Measurements from ENCODE around the gene NEDD9.

Gene NEDD9

GRCh38 chr6:11185204-11185842 is 47.1 kb downstream of the NEDD9 start:
- TF ChIP-seq GATA2 (IDR thresholded peaks at IDR 0.05; ENCODE audit: low read depth, low read length) (no peak), GATA3 (IDR thresholded peaks at IDR 0.05; ENCODE audit: low read depth, low read length) (no peak)

GRCh38 chr6:11183761-11184362 is 48.6 kb downstream of the NEDD9 start:
- TF ChIP-seq GATA2 (IDR thresholded peaks at IDR 0.05; ENCODE audit: low read depth, low read length) (no peak), GATA3 (IDR thresholded peaks at IDR 0.05; ENCODE audit: low read depth, low read length) (no peak)

GRCh38 chr6:11181478-11182136 is 50.9 kb downstream of the NEDD9 start:
- TF ChIP-seq GATA3 (IDR thresholded peaks at IDR 0.05; ENCODE audit: low read depth, low read length) (no peak), GATA2 (IDR thresholded peaks at IDR 0.05; ENCODE audit: low read depth, low read length) (no peak)

GRCh38 chr6:11179419-11180202 is 52.9 kb downstream of the NEDD9 start:
- TF ChIP-seq GATA3 (IDR thresholded peaks at IDR 0.05; ENCODE audit: low read depth, low read length) (no peak), GATA2 (IDR thresholded peaks at IDR 0.05; ENCODE audit: low read depth, low read length) (no peak)

GRCh38 chr6:11179088-11179418 is 53.4 kb downstream of the NEDD9 start:
- TF ChIP-seq GATA2 (IDR thresholded peaks at IDR 0.05; ENCODE audit: low read depth, low read length) (no peak), GATA3 (IDR thresholded peaks at IDR 0.05; ENCODE audit: low read depth, low read length) (no peak)

- TF ChIP-seq GATA3 (IDR thresholded peaks at IDR 0.05; ENCODE audit: low read depth, low read length): no peak
- no peak for TF ChIP-seq GATA2 (IDR thresholded peaks at IDR 0.05; ENCODE audit: low read depth, low read length)
Observed at GRCh38 chr6:11177271-11177670, 55.2 kb downstream of the NEDD9 start.

- no peak for TF ChIP-seq GATA3 (IDR thresholded peaks at IDR 0.05; ENCODE audit: low read depth, low read length)
- TF ChIP-seq GATA2 (IDR thresholded peaks at IDR 0.05; ENCODE audit: low read depth, low read length): no peak
Observed at GRCh38 chr6:11174242-11174611, 58.2 kb downstream of the NEDD9 start.

- TF ChIP-seq GATA3 (IDR thresholded peaks at IDR 0.05; ENCODE audit: low read depth, low read length): no peak
- no peak for TF ChIP-seq GATA2 (IDR thresholded peaks at IDR 0.05; ENCODE audit: low read depth, low read length)
Observed at GRCh38 chr6:11172501-11173327, 59.8 kb downstream of the NEDD9 start.

DNA sequence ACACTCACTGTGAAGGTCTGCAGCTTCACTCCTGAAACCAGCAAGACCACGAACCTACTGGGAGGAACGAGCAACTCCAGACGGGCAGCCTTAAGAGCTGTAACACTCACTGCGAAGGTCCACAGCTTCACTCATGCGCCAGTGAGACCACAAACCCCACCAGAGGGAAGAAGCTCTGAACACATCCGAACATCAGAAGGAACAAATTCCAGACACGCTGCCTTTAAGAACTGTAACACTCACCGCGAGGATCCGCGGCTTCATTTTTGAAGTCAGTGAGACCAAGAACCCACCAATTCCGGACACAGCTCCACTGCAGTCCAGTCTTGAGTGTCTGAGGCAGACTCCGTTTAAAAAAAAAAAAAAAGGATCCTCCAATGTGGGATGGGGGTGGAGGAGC is 60.5 kb downstream of the NEDD9 start:
- TF ChIP-seq GATA3 (IDR thresholded peaks at IDR 0.05; ENCODE audit: low read depth, low read length): no peak
- TF ChIP-seq GATA2 (IDR thresholded peaks at IDR 0.05; ENCODE audit: low read depth, low read length): no peak

DNA sequence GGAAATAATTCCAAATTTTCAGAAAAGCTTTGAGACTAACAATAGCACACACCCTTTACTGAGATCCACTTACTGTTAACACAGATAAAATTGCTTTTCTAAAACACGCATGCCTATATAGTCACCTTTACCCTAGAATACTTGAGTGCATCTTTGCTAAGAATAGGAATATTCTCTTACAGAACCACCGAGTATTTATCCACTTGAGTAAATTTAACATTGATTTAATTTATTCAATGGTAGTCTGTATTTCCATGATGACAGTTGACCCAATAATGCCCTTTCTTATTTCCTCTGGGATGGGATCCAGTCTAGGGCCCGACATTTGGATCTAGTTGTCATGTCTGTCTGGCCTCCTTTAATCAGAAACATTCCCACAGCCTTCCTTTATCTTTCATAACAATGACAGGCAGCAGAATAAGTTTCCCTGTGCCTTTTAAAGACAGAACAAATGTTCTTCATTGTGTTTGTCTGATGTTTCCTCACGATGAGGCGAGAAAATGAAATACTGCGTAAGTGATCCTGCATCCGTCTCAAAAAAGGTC is 64.3 kb downstream of the NEDD9 start:
- TF ChIP-seq GATA3 (IDR thresholded peaks at IDR 0.05; ENCODE audit: low read depth, low read length): no peak
- no peak for TF ChIP-seq GATA2 (IDR thresholded peaks at IDR 0.05; ENCODE audit: low read depth, low read length)

GRCh38 chr6:11166948-11167347 is 65.5 kb downstream of the NEDD9 start:
- TF ChIP-seq GATA3 (IDR thresholded peaks at IDR 0.05; ENCODE audit: low read depth, low read length) (no peak), GATA2 (IDR thresholded peaks at IDR 0.05; ENCODE audit: low read depth, low read length) (no peak)

GRCh38 chr6:11164717-11165646 is 67.5 kb downstream of the NEDD9 start:
- TF ChIP-seq GATA2 (IDR thresholded peaks at IDR 0.05; ENCODE audit: low read depth, low read length) (no peak), GATA3 (IDR thresholded peaks at IDR 0.05; ENCODE audit: low read depth, low read length) (no peak)

Data from SH-SY5Y (cell line).